Keratinocyte (primary cell): ENCODE results near the gene IQCF2. TPM values are rescaled to one million over a fixed set of nuclear protein-coding genes. Genes with fewer than 3 reads are reported as not detected.

ENCODE experiments used
- DNase-seq: peaks from one replicate; pipeline ENCODE4 v3.0.0-alpha.2; 2011; ENCODE audit warnings: low read depth, missing footprints, low spot score
- FAIRE-seq: peaks from 2 replicates; lab custom pipeline; 2011; peaks lifted over from hg19 to GRCh38; lab: Jason Lieb, UNC
- H2AFZ ChIP-seq: 2 replicates; pipeline ENCODE4 v1.6.0; 2012; ENCODE audit warnings: low read length, control low read depth, inconsistent platforms; ENCODE audit not compliant: control insufficient read depth
- H3K27ac ChIP-seq: 2 replicates; pipeline ENCODE4 v1.5.1; 2011; ENCODE audit warnings: low read length; ENCODE audit not compliant: control insufficient read depth, insufficient read depth
- H3K27me3 ChIP-seq: 3 replicates; pipeline ENCODE4 v1.6.0; 2011; ENCODE audit warnings: low read length; ENCODE audit not compliant: control insufficient read depth, insufficient read depth; ENCODE audit errors: extremely low read depth
- H3K36me3 ChIP-seq, 2 experiments: 2 replicates in 1 of 2; 3 replicates in 1 of 2; pipeline ENCODE4 v1.5.1; 2011; ENCODE audit warnings: low read length in 2 of 2, mild to moderate bottlenecking in 1 of 2; ENCODE audit not compliant: control insufficient read depth in 2 of 2, insufficient read depth in 2 of 2; ENCODE audit errors: extremely low read depth in 1 of 2
- H3K4me1 ChIP-seq: 3 replicates; pipeline ENCODE4 v1.5.1; 2011; ENCODE audit warnings: low read length; ENCODE audit not compliant: control insufficient read depth, insufficient read depth; ENCODE audit errors: extremely low read depth
- H3K4me2 ChIP-seq: 3 replicates; pipeline ENCODE4 v1.6.0; 2011; ENCODE audit warnings: low read depth, low read length; ENCODE audit not compliant: control insufficient read depth, insufficient read depth; ENCODE audit errors: extremely low read depth
- H3K4me3 ChIP-seq, 3 experiments: fragments of 200-600 bp in 1 of 3; sonication (generic) in 1 of 3; 2 replicates in 2 of 3; 3 replicates in 1 of 3; pipeline ENCODE4 v1.5.1; 2011 to 2016; ENCODE audit warnings: low read length in 3 of 3, mild to moderate bottlenecking in 3 of 3, control low read depth in 2 of 3, inconsistent platforms in 1 of 3, low read depth in 1 of 3, mixed read lengths in 1 of 3, mixed run types in 1 of 3, moderate library complexity in 1 of 3; ENCODE audit not compliant: control insufficient read depth in 2 of 3, insufficient read depth in 2 of 3; ENCODE audit errors: extremely low read depth in 1 of 3
- H3K79me2 ChIP-seq: 2 replicates; pipeline ENCODE4 v1.6.0; 2012; ENCODE audit warnings: low read length; ENCODE audit not compliant: control insufficient read depth, insufficient read depth
- H3K9ac ChIP-seq: 3 replicates; pipeline ENCODE4 v1.6.0; 2011; ENCODE audit warnings: low read length; ENCODE audit not compliant: control insufficient read depth, insufficient read depth; ENCODE audit errors: extremely low read depth
- H3K9me1 ChIP-seq: 3 replicates; pipeline ENCODE4 v1.6.0; 2011; ENCODE audit warnings: low read length; ENCODE audit not compliant: control insufficient read depth, insufficient read depth; ENCODE audit errors: extremely low read depth
- H3K9me3 ChIP-seq: 2 replicates; pipeline ENCODE4 v1.5.1; 2012; ENCODE audit warnings: low read depth, low read length; ENCODE audit not compliant: control insufficient read depth
- H4K20me1 ChIP-seq: 3 replicates; pipeline ENCODE4 v1.6.0; 2011; ENCODE audit warnings: low read length; ENCODE audit not compliant: control insufficient read depth, insufficient read depth; ENCODE audit errors: extremely low read depth
- CTCF ChIP-seq, 3 experiments: IDR thresholded peaks in 1 of 3; conservative IDR thresholded peaks in 1 of 3; optimal IDR thresholded peaks in 1 of 3; 2 replicates in 2 of 3; 3 replicates in 1 of 3; pipeline versions ENCODE3 to v1.5.1; 2011; ENCODE audit warnings: low read length in 3 of 3, mild to moderate bottlenecking in 3 of 3, moderate library complexity in 2 of 3, control low read depth in 1 of 3, inconsistent platforms in 1 of 3; ENCODE audit not compliant: insufficient read depth in 2 of 3; ENCODE audit errors: extremely low read depth in 1 of 3
- EZH2 ChIP-seq: IDR thresholded peaks from one replicate; pipeline ENCODE4 v1.6.1; 2012; ENCODE audit warnings: inconsistent platforms, mild to moderate bottlenecking, low read length, moderate library complexity
- dilution Hi-C: fragments of 300-500 bp; cut with MboI; formaldehyde crosslinking; loops from one replicate; pipeline ENCODE4 v1.7.0; 2020; ENCODE audit warnings: low sequenced_read_pairs; ENCODE audit not compliant: extremely low pct_ligation_motif_present
- polyA plus RNA-seq, 5 experiments: library from polyadenylated mRNA; depleted of rRNA in 3 of 5; stranded (reverse) in 3 of 5; stranded (forward) in 1 of 5; unstranded in 1 of 5; fragments of >200 nt; gene quantifications; 1 replicate in 1 of 5; 2 replicates in 3 of 5; 3 replicates in 1 of 5; pipeline versions ENCODE4 v1.2.1 to v1.2.3, GENCODE V29; 2011 to 2012; ENCODE audit warnings: missing spikeins in 2 of 5, low read depth in 1 of 5, low replicate concordance in 1 of 5

Gene IQCF2
- polyA plus RNA-seq, 1 donor (not counting 4 experiments of a cell fraction or from before 2014, with no cell fraction given): not detected

- Histone ChIP-seq H3K36me3 (no peaks in the 10 kb centered on the region), H3K4me1 (no peaks in the 10 kb centered on the region), H2AFZ (no peak overlapping the region), H3K27ac (no peak overlapping the region), H3K9me3 (no peaks in the 10 kb centered on the region), H3K27me3 (peaks cover 15% of the 10 kb centered on the region), H4K20me1 (no peaks in the 10 kb centered on the region), H3K79me2 (no peaks in the 10 kb centered on the region), H3K4me2 (no peak overlapping the region), H3K9ac (no peak overlapping the region), H3K4me3 (no peak overlapping the region), H3K9me1 (no peaks in the 10 kb centered on the region)
- dilution Hi-C loops: no loop called here
- DNase-seq (no peak), FAIRE-seq (no peak)
- TF ChIP-seq EZH2 (no peak), CTCF (optimal IDR thresholded peaks at IDR 0.05 in 1 of 3, IDR thresholded peaks at IDR 0.05 in 1 of 3, conservative IDR thresholded peaks at IDR 0.05 in 1 of 3; ENCODE audit: extremely low read depth in 1 of 3, insufficient read depth in 2 of 3, low read length in 3 of 3) (no peak)
These were observed 14.8 kb downstream of the IQCF2 start for GRCh38 chr3:51876186-51876585.

DNA sequence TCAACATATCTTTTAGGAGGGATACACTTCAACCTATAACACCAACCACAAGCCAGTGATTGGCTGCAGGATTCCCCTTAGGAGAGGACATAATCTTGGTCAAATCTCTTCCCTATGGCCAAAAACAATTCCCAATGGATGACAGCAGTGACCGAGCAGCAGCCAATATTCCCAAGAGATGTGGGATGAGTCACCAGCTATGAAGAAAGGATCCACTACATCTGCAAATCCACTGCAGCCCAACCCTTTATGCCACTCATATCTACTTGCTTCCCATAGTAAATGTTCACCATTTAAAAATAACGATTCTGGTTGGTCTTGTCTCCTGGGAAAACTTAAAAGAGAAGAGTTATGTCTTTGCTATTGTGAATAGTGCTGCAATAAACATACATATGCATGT is 18.5 kb downstream of the IQCF2 start:
- TF ChIP-seq CTCF (optimal IDR thresholded peaks at IDR 0.05 in 1 of 3, IDR thresholded peaks at IDR 0.05 in 1 of 3, conservative IDR thresholded peaks at IDR 0.05 in 1 of 3; ENCODE audit: extremely low read depth in 1 of 3, insufficient read depth in 2 of 3, low read length in 3 of 3) (no peak), EZH2 (no peak)
- DNase-seq: no peak
- dilution Hi-C loops: no loop called here

More for the DNA sequence above, 18.5 kb downstream of the IQCF2 start:
- Histone ChIP-seq H3K9ac (no peak overlapping the region), H3K4me1 (no peaks in the 10 kb centered on the region), H3K4me3 (no peak overlapping the region), H3K79me2 (no peaks in the 10 kb centered on the region), H3K27me3 (peaks cover 5% of the 10 kb centered on the region), H2AFZ (no peak overlapping the region), H3K9me1 (no peaks in the 10 kb centered on the region), H4K20me1 (no peaks in the 10 kb centered on the region), H3K9me3 (no peaks in the 10 kb centered on the region), H3K27ac (no peak overlapping the region), H3K4me2 (no peak overlapping the region), H3K36me3 (no peaks in the 10 kb centered on the region)
- no peak for FAIRE-seq
